Adrenal gland (tissue), 12 donors: ENCODE results near the gene AMBP. TPM values are rescaled to one million over a fixed set of nuclear protein-coding genes. Genes with fewer than 3 reads are reported as not detected.

Experiments used
- DNase-seq, 7 donors: peaks; one replicate each; pipeline ENCODE4 v3.0.0-alpha.2; 2019 to 2020
- H3K27ac ChIP-seq, 5 donors: fragments of 200-600 bp; sonication (generic) in 4 of 5; 1 replicate in 3 of 5; 2 replicates in 2 of 5; pipeline versions ENCODE4 v1.5.1 to v1.8.0; 2016 to 2020; ENCODE audit warnings: mild to moderate bottlenecking in 1 of 5
- H3K27me3 ChIP-seq: fragments of 200-600 bp; 2 replicates; pipeline ENCODE4 v1.8.0; 2021
- H3K36me3 ChIP-seq, 2 donors: fragments of 200-600 bp; replicated peaks in 1 of 2; 1 replicate in 1 of 2; 2 replicates in 1 of 2; pipeline versions ENCODE4 v1.5.1 to v1.8.0; 2018 to 2022
- H3K4me1 ChIP-seq, 2 donors: fragments of 200-600 bp; replicated peaks in 1 of 2; 1 replicate in 1 of 2; 2 replicates in 1 of 2; pipeline versions ENCODE4 v1.5.1 to v1.8.0; 2018 to 2021
- H3K4me3 ChIP-seq, 4 donors: fragments of 200-600 bp; sonication (generic) in 3 of 4; one replicate each; pipeline ENCODE4 v1.5.1; 2016 to 2018
- H3K9me3 ChIP-seq, 3 donors: fragments of 200-600 bp; sonication (generic) in 1 of 3; replicated peaks in 1 of 3; 1 replicate in 2 of 3; 2 replicates in 1 of 3; pipeline versions ENCODE4 v1.5.1 to v1.8.0; 2016 to 2021
- POLR2A ChIP-seq, 2 donors: fragments of 450-650 bp; IDR thresholded peaks; one replicate each; pipeline ENCODE4 v1.6.1; 2017; ENCODE audit warnings: antibody characterized with exemption in 2 of 2, mild to moderate bottlenecking in 2 of 2, moderate library complexity in 1 of 2
- WGBS, 4 donors: extraction: QIAGEN DNeasy Blood & Tissue Kit in 2 of 4; methylation state at CpG; one replicate each; pipeline versions ENCODE4 v1.1.5 to v1.1.7; 2013 to 2017; 5-methylcytosine and 5-hydroxymethylcytosine counted together
- intact Hi-C, 2 donors: fragments of 100-400 bp; cut with DNase I; formaldehyde crosslinking; loops; one replicate each; pipeline versions ENCODE4 v1.14.1 to v1.15.0; 2022 to 2023
- polyA plus RNA-seq, 3 donors: library from polyadenylated mRNA; stranded (reverse); fragments of 200-250 nt in 2 of 3; fragments of 350-450 nt in 1 of 3; fragmentation: Illumina TruSeq in 1 of 3; extraction: RNeasy Lipid Tissue Mini Kit (QIAGEN cat#74804) in 1 of 3; gene quantifications; one replicate each; pipeline ENCODE4 v1.2.3, GENCODE V29; 2013 to 2014
- total RNA-seq, 9 donors: library from RNA; depleted of rRNA in 4 of 9; stranded (reverse); fragments of >200 nt in 4 of 9; fragments of 120-200 nt in 1 of 9; fragmentation: NEBNext Ultra II Directional in 1 of 9; extraction: Animal tissue kit (Norgen Biotek cat#: 25700) in 1 of 9; gene quantifications; one replicate each; pipeline versions ENCODE4 v1.1.0 to v1.2.4, GENCODE V29; 2013 to 2023
- TF ChIP-seq, protein P1 (sequence below), 6 experiments: fragments of 450-650 bp in 4 of 6; fragments of 200-600 bp in 2 of 6; sonication (generic) in 1 of 6; IDR thresholded peaks; 1 replicate in 5 of 6; 2 replicates in 1 of 6; pipeline versions ENCODE4 v1.5.1 to v1.8.0; 2016 to 2021; ENCODE audit warnings: antibody characterized with exemption in 6 of 6, mild to moderate bottlenecking in 2 of 6, moderate library complexity in 1 of 6
- donor health status: healthy with polysubstance abuse.
- donor health status: Bipolar disorder and iron deficiency.
- donor health status: DM: yes; HTN: yes; CAD: no.
- donor health status: DM: no; HTN: no; CAD: no.
- donor health status: DM: no; HTN: no; CAD: no.
- donor health status: DM: yes; HTN: yes; CAD: no.

AMBP gene
- total and polyA plus RNA-seq, 12 donors: 0.17 to 2.8 (median 0.44) TPM; not detected in 5

DNA sequence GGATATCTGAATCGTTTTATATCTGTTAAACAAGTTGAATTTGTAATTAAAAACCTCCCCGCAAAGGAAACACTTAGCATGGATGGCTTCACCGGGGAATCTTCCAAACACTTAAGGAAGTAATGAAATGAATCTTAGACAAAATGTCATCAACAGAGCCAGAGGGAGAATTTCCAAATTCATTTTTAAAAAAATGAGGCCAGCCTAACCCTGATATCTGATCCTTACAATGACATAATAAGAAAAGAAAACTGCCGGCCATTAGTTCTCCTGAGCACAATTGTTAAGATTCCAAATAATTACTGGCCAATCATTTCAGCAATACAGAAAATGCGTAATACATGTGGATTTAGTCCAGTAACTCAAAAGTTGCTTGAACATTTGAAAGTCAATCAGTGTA, 27.1 kb upstream of the AMBP start:
- 52 to 72% (median 66%) methylated on average over 5 of the region's 5 CpGs for WGBS, 4 donors
- no peak for DNase-seq
- TF ChIP-seq, protein P1, sequence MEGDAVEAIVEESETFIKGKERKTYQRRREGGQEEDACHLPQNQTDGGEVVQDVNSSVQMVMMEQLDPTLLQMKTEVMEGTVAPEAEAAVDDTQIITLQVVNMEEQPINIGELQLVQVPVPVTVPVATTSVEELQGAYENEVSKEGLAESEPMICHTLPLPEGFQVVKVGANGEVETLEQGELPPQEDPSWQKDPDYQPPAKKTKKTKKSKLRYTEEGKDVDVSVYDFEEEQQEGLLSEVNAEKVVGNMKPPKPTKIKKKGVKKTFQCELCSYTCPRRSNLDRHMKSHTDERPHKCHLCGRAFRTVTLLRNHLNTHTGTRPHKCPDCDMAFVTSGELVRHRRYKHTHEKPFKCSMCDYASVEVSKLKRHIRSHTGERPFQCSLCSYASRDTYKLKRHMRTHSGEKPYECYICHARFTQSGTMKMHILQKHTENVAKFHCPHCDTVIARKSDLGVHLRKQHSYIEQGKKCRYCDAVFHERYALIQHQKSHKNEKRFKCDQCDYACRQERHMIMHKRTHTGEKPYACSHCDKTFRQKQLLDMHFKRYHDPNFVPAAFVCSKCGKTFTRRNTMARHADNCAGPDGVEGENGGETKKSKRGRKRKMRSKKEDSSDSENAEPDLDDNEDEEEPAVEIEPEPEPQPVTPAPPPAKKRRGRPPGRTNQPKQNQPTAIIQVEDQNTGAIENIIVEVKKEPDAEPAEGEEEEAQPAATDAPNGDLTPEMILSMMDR (IDR thresholded peaks at IDR 0.05): no peak
- no peak for TF ChIP-seq POLR2A (IDR thresholded peaks at IDR 0.05)
- Histone ChIP-seq H3K36me3 (no peaks in the 10 kb centered on the region), H3K27ac (no peak overlapping the region), H3K27me3 (no peaks in the 10 kb centered on the region), H3K9me3 (no peaks in the 10 kb centered on the region), H3K4me1 (no peaks in the 10 kb centered on the region), H3K4me3 (no peak overlapping the region)
- intact Hi-C loops: loop anchor here (5.0 kb wide), 1 partner anchor 182 kb away; no protein-coding TSS in a partner anchor

- H3K36me3 ChIP-seq: no peaks in the 10 kb centered on the region
- no peak overlapping the region for H3K27ac ChIP-seq
- H3K4me1 ChIP-seq: peaks cover 0 to 8% of the 10 kb centered on the region in 2 donors
- H3K27me3 ChIP-seq: peaks cover 9% of the 10 kb centered on the region
- TF ChIP-seq, protein P1 (IDR thresholded peaks at IDR 0.05): no peak
- no peak for TF ChIP-seq POLR2A (IDR thresholded peaks at IDR 0.05)
- no peak overlapping the region for H3K4me3 ChIP-seq
- no peak for DNase-seq
- H3K9me3 ChIP-seq: no peaks in the 10 kb centered on the region
- intact Hi-C loops: no loop called here
These were observed 24.4 kb upstream of the AMBP start for GRCh38 chr9:114102484-114102883.

DNA sequence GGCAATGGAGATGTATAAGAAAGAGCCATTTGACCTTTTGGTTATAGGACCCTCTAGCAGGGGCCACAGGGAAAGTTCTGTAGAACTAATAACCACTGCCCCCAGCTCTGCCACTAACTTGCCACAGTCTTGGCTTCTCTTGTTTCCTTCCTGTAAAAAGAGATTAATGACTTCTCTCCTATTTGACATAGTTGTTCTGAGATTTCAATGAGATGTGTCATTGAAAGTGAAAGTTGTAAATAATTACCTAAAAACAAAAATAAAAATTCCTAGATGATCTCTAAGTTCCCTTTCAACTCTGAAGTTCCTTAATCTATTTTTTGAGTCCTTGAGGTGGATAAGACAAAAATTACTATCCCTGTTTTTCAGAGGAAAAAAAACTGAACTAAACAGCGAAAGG, 22.4 kb upstream of the AMBP start:
- intact Hi-C loops: no loop called here
- Histone ChIP-seq H3K36me3 (no peaks in the 10 kb centered on the region), H3K9me3 (no peaks in the 10 kb centered on the region), H3K4me1 (peaks cover 0 to 8% of the 10 kb centered on the region in 2 donors), H3K27ac (no peak overlapping the region), H3K27me3 (peaks cover 10% of the 10 kb centered on the region), H3K4me3 (no peak overlapping the region)
- 50 to 63% (median 54%) methylated on average over 1 of the region's 1 CpG for WGBS, 4 donors
- DNase-seq: no peak
- TF ChIP-seq, protein P1 (IDR thresholded peaks at IDR 0.05): no peak
- no peak for TF ChIP-seq POLR2A (IDR thresholded peaks at IDR 0.05)

DNA sequence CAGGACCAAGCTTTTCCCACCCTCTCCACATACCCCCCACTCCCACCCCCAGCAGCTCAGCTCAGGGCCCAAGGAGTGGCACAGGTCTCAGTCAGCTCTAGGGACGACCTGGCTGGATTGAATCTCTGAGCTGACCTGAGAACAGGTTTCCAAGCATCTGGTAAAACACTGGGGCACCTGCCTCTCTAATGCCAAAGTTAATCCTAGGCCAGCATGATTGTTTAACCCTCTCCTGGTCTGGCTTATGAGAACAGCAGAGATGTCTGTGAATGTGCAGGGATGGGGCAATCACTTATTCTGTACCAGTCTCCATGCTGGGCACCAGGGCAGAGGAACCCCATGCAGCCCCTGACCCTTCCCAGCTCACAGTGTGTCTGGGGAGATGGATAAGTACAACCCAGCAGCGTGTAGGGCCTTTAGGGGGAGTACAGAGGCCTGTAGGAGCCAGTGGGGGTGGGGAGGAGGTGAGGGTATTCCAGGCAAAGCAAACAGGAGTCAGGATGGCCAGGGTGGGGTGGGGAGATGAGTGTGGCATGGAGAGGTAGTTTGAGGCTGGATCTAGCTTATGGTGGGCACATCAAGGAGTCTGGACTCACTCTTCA, 21.7 kb upstream of the AMBP start:
- intact Hi-C loops: no loop called here
- no peak for DNase-seq
- H3K27ac ChIP-seq: no peak overlapping the region
- no peaks in the 10 kb centered on the region for H3K36me3 ChIP-seq
- H3K4me1 ChIP-seq: peaks cover 0 to 8% of the 10 kb centered on the region in 2 donors
- 68 to 90% (median 76%) methylated on average over 1 to 2 of the region's 2 CpGs for WGBS, 4 donors
- no peak overlapping the region for H3K4me3 ChIP-seq
- H3K27me3 ChIP-seq: peaks cover 10% of the 10 kb centered on the region
- H3K9me3 ChIP-seq: no peaks in the 10 kb centered on the region
- TF ChIP-seq, protein P1 (IDR thresholded peaks at IDR 0.05): no peak
- TF ChIP-seq POLR2A (IDR thresholded peaks at IDR 0.05): no peak
